HepG2 (cell line): Measurements from ENCODE around the gene BCKDHA. TPM values are rescaled to one million over a fixed set of nuclear protein-coding genes. Genes with fewer than 3 reads are reported as not detected.

Experiments used
- AGO2 ChIP-seq: fragments of 200-400 bp; formaldehyde crosslinking; optimal IDR thresholded peaks from 2 replicates; pipeline ENCODE3; 2017; ENCODE audit warnings: mild to moderate bottlenecking, low read depth, low read length, moderate library complexity
- GABPB1 ChIP-seq: IDR thresholded peaks from 2 replicates; pipeline ENCODE4 v1.6.1; 2016; ENCODE audit warnings: mild to moderate bottlenecking, missing genetic modification reagents, moderate library complexity, missing compliant biosample characterization
- HOXA3 ChIP-seq: sonication (generic); formaldehyde crosslinking; IDR thresholded peaks from 2 replicates; pipeline ENCODE4 v1.5.0; 2020; ENCODE audit warnings: missing genetic modification reagents
- NCOA2 ChIP-seq: sonication (generic); formaldehyde crosslinking; IDR thresholded peaks from 2 replicates; pipeline ENCODE4 v1.8.0; 2022; ENCODE audit warnings: inconsistent platforms
- PCBP1 ChIP-seq: fragments of 200-400 bp; formaldehyde crosslinking; IDR thresholded peaks from 2 replicates; pipeline ENCODE4 v1.6.1; 2017; ENCODE audit warnings: mild to moderate bottlenecking, low read depth, low read length, borderline replicate concordance
- RXRB ChIP-seq: IDR thresholded peaks from 2 replicates; pipeline ENCODE4 v1.6.1; 2016; ENCODE audit warnings: borderline replicate concordance, missing genetic modification reagents, missing compliant biosample characterization
- ZNF343 ChIP-seq: sonication (generic); formaldehyde crosslinking; IDR thresholded peaks from 2 replicates; pipeline ENCODE4 v1.4.0; 2020; ENCODE audit warnings: mild to moderate bottlenecking, missing genetic modification reagents
- ZNF605 ChIP-seq: sonication (generic); formaldehyde crosslinking; IDR thresholded peaks from 2 replicates; pipeline ENCODE4 v1.8.0; 2022; ENCODE audit warnings: mild to moderate bottlenecking, missing genetic modification reagents
- ZNF883 ChIP-seq: sonication (generic); formaldehyde crosslinking; IDR thresholded peaks from 2 replicates; pipeline ENCODE4 v1.5.1; 2020; ENCODE audit warnings: mild to moderate bottlenecking, missing genetic modification reagents; ENCODE audit errors: not compliant biosample characterization
- polyA plus RNA-seq, 8 experiments: library from polyadenylated mRNA; depleted of rRNA in 3 of 8; stranded (reverse) in 7 of 8; unstranded in 1 of 8; fragments of >200 nt; fragmentation: Illumina TruSeq in 4 of 8; extraction: Trizol in 4 of 8; gene quantifications; 2 replicates each; pipeline versions ENCODE4 v1.2.1 to v1.2.3, GENCODE V29; 2011 to 2016; ENCODE audit warnings: low read depth in 4 of 8, missing spikeins in 1 of 8, mixed read lengths in 1 of 8; ENCODE audit not compliant: insufficient read depth in 1 of 8
- total RNA-seq, 5 experiments: library from RNA; depleted of rRNA; stranded (reverse); fragments of >200 nt; fragmentation: Illumina TruSeq; extraction: Trizol; gene quantifications; 2 replicates each; pipeline ENCODE4 v1.2.3, GENCODE V29; 2016; ENCODE audit warnings: low read depth in 1 of 5
- TF ChIP-seq, protein P1 (sequence below): sonication (generic); formaldehyde crosslinking; IDR thresholded peaks from 2 replicates; pipeline ENCODE4 v1.4.0; 2020; ENCODE audit warnings: missing genetic modification reagents, borderline replicate concordance
- TF ChIP-seq, protein P2 (sequence below): sonication (generic); formaldehyde crosslinking; IDR thresholded peaks from 2 replicates; pipeline ENCODE4 v1.5.0; 2020; ENCODE audit warnings: mild to moderate bottlenecking, missing genetic modification reagents, moderate library complexity
- TF ChIP-seq, protein P3 (sequence below): sonication (generic); formaldehyde crosslinking; IDR thresholded peaks from 2 replicates; pipeline ENCODE4 v1.4.0; 2020; ENCODE audit warnings: mild to moderate bottlenecking, low read depth, missing genetic modification reagents
- TF ChIP-seq, protein P4 (sequence below): sonication (generic); formaldehyde crosslinking; IDR thresholded peaks from 2 replicates; pipeline ENCODE4 v1.4.0; 2020; ENCODE audit warnings: mild to moderate bottlenecking, missing genetic modification reagents

Gene BCKDHA
- total and polyA plus RNA-seq, 2 of the 13 experiments (the other 11 are each of a cell fraction or from before 2014, with no cell fraction given), result 11.8 to 31.5 TPM

DNA sequence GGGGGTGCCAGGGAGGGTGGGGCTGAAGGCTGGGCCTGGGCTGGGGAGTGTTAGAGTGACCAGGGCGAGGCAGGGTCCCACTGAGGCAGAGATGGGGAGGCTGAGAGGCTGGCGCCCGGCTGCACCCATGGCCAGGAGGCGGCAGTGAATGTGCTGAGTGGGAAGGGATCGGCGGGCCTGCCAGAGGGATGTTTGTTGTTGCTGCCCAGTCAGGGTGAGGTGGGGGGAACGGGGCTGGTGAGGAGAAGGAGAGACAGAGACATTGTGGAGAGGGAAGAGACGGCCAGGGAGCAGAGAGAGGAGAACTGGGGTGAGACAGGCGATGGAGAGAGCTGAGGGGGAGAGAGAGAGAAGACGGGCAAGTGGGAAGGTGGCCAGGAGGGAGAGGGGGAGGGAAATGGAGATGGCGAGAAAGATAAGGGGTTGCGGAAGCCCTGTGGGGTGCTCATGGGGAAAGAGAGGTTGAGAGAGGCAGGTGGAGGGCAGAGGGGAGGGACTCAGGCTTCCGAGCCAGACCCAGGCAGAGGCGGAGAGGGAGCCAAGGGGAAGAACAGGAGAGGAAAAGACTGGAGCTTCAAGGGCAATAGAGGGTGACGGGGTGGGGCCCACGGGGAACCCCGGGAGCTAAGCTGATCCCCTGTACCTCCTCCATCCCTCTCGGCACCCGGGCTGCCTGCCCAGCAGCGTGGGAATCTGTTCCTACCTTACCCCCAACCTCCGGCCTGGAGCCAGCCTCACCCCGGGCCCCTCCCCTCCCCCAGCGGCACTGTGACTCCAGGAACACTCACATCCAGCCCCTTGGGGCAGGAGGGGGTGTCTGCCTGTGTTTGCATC, 30.2 kb downstream of the BCKDHA start (continued):
- TF ChIP-seq, protein P1, sequence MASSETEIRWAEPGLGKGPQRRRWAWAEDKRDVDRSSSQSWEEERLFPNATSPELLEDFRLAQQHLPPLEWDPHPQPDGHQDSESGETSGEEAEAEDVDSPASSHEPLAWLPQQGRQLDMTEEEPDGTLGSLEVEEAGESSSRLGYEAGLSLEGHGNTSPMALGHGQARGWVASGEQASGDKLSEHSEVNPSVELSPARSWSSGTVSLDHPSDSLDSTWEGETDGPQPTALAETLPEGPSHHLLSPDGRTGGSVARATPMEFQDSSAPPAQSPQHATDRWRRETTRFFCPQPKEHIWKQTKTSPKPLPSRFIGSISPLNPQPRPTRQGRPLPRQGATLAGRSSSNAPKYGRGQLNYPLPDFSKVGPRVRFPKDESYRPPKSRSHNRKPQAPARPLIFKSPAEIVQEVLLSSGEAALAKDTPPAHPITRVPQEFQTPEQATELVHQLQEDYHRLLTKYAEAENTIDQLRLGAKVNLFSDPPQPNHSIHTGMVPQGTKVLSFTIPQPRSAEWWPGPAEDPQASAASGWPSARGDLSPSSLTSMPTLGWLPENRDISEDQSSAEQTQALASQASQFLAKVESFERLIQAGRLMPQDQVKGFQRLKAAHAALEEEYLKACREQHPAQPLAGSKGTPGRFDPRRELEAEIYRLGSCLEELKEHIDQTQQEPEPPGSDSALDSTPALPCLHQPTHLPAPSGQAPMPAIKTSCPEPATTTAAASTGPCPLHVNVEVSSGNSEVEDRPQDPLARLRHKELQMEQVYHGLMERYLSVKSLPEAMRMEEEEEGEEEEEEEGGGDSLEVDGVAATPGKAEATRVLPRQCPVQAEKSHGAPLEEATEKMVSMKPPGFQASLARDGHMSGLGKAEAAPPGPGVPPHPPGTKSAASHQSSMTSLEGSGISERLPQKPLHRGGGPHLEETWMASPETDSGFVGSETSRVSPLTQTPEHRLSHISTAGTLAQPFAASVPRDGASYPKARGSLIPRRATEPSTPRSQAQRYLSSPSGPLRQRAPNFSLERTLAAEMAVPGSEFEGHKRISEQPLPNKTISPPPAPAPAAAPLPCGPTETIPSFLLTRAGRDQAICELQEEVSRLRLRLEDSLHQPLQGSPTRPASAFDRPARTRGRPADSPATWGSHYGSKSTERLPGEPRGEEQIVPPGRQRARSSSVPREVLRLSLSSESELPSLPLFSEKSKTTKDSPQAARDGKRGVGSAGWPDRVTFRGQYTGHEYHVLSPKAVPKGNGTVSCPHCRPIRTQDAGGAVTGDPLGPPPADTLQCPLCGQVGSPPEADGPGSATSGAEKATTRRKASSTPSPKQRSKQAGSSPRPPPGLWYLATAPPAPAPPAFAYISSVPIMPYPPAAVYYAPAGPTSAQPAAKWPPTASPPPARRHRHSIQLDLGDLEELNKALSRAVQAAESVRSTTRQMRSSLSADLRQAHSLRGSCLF, result no peak
- TF ChIP-seq GABPB1 (peak; percentile 6; the same call in 1 of the 2 replicates), RXRB (CRISPR knock-in tag) (no peak), PCBP1 (peak; percentile 57; the same call in 1 of the 2 replicates), AGO2 (peak; percentile 8), NCOA2 (no peak), ZNF605 (CRISPR knock-in tag) (no peak), HOXA3 (CRISPR knock-in tag) (no peak), ZNF343 (no peak), ZNF883 (no peak)
- TF ChIP-seq, protein P2, sequence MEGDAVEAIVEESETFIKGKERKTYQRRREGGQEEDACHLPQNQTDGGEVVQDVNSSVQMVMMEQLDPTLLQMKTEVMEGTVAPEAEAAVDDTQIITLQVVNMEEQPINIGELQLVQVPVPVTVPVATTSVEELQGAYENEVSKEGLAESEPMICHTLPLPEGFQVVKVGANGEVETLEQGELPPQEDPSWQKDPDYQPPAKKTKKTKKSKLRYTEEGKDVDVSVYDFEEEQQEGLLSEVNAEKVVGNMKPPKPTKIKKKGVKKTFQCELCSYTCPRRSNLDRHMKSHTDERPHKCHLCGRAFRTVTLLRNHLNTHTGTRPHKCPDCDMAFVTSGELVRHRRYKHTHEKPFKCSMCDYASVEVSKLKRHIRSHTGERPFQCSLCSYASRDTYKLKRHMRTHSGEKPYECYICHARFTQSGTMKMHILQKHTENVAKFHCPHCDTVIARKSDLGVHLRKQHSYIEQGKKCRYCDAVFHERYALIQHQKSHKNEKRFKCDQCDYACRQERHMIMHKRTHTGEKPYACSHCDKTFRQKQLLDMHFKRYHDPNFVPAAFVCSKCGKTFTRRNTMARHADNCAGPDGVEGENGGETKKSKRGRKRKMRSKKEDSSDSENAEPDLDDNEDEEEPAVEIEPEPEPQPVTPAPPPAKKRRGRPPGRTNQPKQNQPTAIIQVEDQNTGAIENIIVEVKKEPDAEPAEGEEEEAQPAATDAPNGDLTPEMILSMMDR (CRISPR knock-in tag), result peak; percentile 19; the same call in 1 of the 2 replicates
- TF ChIP-seq, protein P3, sequence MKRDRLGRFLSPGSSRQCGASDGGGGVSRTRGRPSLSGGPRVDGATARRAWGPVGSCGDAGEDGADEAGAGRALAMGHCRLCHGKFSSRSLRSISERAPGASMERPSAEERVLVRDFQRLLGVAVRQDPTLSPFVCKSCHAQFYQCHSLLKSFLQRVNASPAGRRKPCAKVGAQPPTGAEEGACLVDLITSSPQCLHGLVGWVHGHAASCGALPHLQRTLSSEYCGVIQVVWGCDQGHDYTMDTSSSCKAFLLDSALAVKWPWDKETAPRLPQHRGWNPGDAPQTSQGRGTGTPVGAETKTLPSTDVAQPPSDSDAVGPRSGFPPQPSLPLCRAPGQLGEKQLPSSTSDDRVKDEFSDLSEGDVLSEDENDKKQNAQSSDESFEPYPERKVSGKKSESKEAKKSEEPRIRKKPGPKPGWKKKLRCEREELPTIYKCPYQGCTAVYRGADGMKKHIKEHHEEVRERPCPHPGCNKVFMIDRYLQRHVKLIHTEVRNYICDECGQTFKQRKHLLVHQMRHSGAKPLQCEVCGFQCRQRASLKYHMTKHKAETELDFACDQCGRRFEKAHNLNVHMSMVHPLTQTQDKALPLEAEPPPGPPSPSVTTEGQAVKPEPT (CRISPR knock-in tag), result no peak
- TF ChIP-seq, protein P4, sequence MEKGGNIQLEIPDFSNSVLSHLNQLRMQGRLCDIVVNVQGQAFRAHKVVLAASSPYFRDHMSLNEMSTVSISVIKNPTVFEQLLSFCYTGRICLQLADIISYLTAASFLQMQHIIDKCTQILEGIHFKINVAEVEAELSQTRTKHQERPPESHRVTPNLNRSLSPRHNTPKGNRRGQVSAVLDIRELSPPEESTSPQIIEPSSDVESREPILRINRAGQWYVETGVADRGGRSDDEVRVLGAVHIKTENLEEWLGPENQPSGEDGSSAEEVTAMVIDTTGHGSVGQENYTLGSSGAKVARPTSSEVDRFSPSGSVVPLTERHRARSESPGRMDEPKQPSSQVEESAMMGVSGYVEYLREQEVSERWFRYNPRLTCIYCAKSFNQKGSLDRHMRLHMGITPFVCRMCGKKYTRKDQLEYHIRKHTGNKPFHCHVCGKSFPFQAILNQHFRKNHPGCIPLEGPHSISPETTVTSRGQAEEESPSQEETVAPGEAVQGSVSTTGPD (CRISPR knock-in tag), result no peak
